Measurements from ENCODE around the gene ZDHHC21.
"Not testable (repeated sequence)": the region's sequence is repeated elsewhere in the genome, so short reads cannot be mapped to it uniquely, and the experiment has no call there.

ZDHHC21 gene

GRCh38 chr9:14686168-14686567 lies 7.1 kb downstream of the ZDHHC21 start:
- Histone ChIP-seq H3K4me3 (ENCODE audit: insufficient read depth, low read depth, low read length) (no peak overlapping the region), H3K27me3 (ENCODE audit: control insufficient read depth, insufficient read depth, low read length, poor library complexity, severe bottlenecking) (no peaks in the 10 kb centered on the region), H3K4me1 (ENCODE audit: control insufficient read depth, insufficient read depth, low read length) (no peaks in the 10 kb centered on the region), H3K9me3 (ENCODE audit: control insufficient read depth, low read length) (no peaks in the 10 kb centered on the region), H3K36me3 (ENCODE audit: control insufficient read depth, insufficient read depth, low read length) (peaks cover 10% of the 10 kb centered on the region), H3K27ac (ENCODE audit: insufficient read depth, low read depth, low read length, poor library complexity, severe bottlenecking) (no peak overlapping the region)

DNA sequence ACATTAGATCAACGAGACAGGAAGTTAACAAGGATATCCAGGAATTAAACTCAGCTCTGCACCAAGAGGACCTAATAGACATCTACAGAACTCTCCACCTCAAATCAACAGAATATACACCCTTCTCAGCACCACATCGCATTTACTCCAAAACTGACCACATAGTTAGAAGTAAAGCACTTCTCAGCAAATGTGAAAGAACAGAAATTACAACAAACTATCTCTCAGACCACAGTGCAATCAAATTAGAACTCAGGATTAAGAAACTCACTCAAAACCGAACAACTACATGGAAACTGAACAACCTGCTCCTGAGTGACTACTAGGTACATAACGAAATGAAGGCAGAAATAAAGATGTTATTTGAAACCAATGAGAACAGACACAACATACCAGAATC lies 10.6 kb downstream of the ZDHHC21 start:
- not testable (repeated sequence) for H3K4me3 ChIP-seq (ENCODE audit: insufficient read depth, low read depth, low read length); H3K27ac ChIP-seq (ENCODE audit: insufficient read depth, low read depth, low read length, poor library complexity, severe bottlenecking); H3K9me3 ChIP-seq (ENCODE audit: control insufficient read depth, low read length); H3K27me3 ChIP-seq (ENCODE audit: control insufficient read depth, insufficient read depth, low read length, poor library complexity, severe bottlenecking); H3K36me3 ChIP-seq (ENCODE audit: control insufficient read depth, insufficient read depth, low read length); H3K4me1 ChIP-seq (ENCODE audit: control insufficient read depth, insufficient read depth, low read length)
- WGBS, 2 experiments: 96 to 97% methylated on average over 3 to 4 of the region's 4 CpGs

- WGBS, 2 experiments: 91 to 96% methylated on average over 2 of the region's 3 CpGs
- no peak overlapping the region for H3K4me3 ChIP-seq (ENCODE audit: insufficient read depth, low read depth, low read length)
- H3K27ac ChIP-seq (ENCODE audit: insufficient read depth, low read depth, low read length, poor library complexity, severe bottlenecking): no peak overlapping the region
- H3K9me3 ChIP-seq (ENCODE audit: control insufficient read depth, low read length): no peaks in the 10 kb centered on the region
- H3K27me3 ChIP-seq (ENCODE audit: control insufficient read depth, insufficient read depth, low read length, poor library complexity, severe bottlenecking): no peaks in the 10 kb centered on the region
- H3K36me3 ChIP-seq (ENCODE audit: control insufficient read depth, insufficient read depth, low read length): no peaks in the 10 kb centered on the region
- no peaks in the 10 kb centered on the region for H3K4me1 ChIP-seq (ENCODE audit: control insufficient read depth, insufficient read depth, low read length)
These were observed 14.5 kb downstream of the ZDHHC21 start for GRCh38 chr9:14678776-14679175.

GRCh38 chr9:14677872-14678271 lies 15.4 kb downstream of the ZDHHC21 start:
- Histone ChIP-seq H3K9me3 (ENCODE audit: control insufficient read depth, low read length) (no peaks in the 10 kb centered on the region), H3K36me3 (ENCODE audit: control insufficient read depth, insufficient read depth, low read length) (no peaks in the 10 kb centered on the region), H3K27ac (ENCODE audit: insufficient read depth, low read depth, low read length, poor library complexity, severe bottlenecking) (no peak overlapping the region), H3K4me3 (ENCODE audit: insufficient read depth, low read depth, low read length) (no peak overlapping the region), H3K4me1 (ENCODE audit: control insufficient read depth, insufficient read depth, low read length) (no peaks in the 10 kb centered on the region), H3K27me3 (ENCODE audit: control insufficient read depth, insufficient read depth, low read length, poor library complexity, severe bottlenecking) (no peaks in the 10 kb centered on the region)
- WGBS, 2 experiments: 94 to 97% methylated on average over 6 of the region's 6 CpGs

GRCh38 chr9:14677396-14677795 lies 15.8 kb downstream of the ZDHHC21 start:
- H3K36me3 ChIP-seq (ENCODE audit: control insufficient read depth, insufficient read depth, low read length): no peaks in the 10 kb centered on the region
- H3K4me3 ChIP-seq (ENCODE audit: insufficient read depth, low read depth, low read length): no peak overlapping the region
- WGBS, 2 experiments: 88 to 97% methylated on average over 2 of the region's 2 CpGs
- H3K27me3 ChIP-seq (ENCODE audit: control insufficient read depth, insufficient read depth, low read length, poor library complexity, severe bottlenecking): no peaks in the 10 kb centered on the region
- H3K4me1 ChIP-seq (ENCODE audit: control insufficient read depth, insufficient read depth, low read length): no peaks in the 10 kb centered on the region
- H3K27ac ChIP-seq (ENCODE audit: insufficient read depth, low read depth, low read length, poor library complexity, severe bottlenecking): no peak overlapping the region
- no peaks in the 10 kb centered on the region for H3K9me3 ChIP-seq (ENCODE audit: control insufficient read depth, low read length)

DNA sequence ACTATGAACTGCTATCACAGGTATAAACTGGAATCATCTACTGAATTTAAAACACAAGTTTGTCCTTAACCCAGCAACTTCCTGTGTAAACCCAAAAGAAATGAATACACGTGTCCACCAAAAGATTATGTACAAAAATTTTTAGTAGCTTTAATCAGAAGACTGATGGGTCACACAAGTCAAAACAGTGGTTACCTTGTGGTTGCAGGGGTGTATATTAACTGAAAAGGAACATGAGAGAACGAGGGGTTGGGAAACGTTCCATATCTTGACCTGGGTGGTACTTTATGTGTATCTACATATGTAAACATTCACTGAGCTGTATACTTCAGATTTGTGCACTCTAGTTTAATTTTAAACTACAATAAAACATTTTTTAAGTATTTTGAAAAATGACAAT lies 18.6 kb downstream of the ZDHHC21 start:
- Histone ChIP-seq H3K36me3 (ENCODE audit: control insufficient read depth, insufficient read depth, low read length) (no peaks in the 10 kb centered on the region), H3K27me3 (ENCODE audit: control insufficient read depth, insufficient read depth, low read length, poor library complexity, severe bottlenecking) (no peaks in the 10 kb centered on the region), H3K27ac (ENCODE audit: insufficient read depth, low read depth, low read length, poor library complexity, severe bottlenecking) (no peak overlapping the region), H3K4me3 (ENCODE audit: insufficient read depth, low read depth, low read length) (no peak overlapping the region), H3K4me1 (ENCODE audit: control insufficient read depth, insufficient read depth, low read length) (no peaks in the 10 kb centered on the region), H3K9me3 (ENCODE audit: control insufficient read depth, low read length) (no peaks in the 10 kb centered on the region)
- WGBS, 2 experiments: 87 to 95% methylated on average over 3 of the region's 3 CpGs

DNA sequence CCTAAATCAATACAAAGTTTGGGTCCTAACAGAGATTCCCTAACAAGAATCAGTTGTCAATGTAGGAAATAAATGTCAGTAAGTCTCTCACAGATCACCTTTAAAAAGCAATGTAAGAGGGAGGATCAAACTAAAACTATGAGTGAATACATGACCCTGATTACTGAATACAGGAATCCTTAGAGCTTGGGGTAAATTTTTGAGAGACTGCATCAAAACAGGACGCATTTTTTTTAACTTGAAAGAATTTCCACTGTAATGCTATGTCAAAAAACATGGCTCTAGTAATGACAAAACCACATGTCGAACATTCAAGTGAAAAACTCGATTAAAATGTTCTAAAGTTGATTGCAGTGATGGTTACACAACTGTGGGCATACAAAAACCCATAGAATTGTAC lies 21.9 kb downstream of the ZDHHC21 start:
- 96 to 97% methylated on average over 3 of the region's 3 CpGs for WGBS, 2 experiments
- H3K4me1 ChIP-seq (ENCODE audit: control insufficient read depth, insufficient read depth, low read length): no peaks in the 10 kb centered on the region
- no peak overlapping the region for H3K27ac ChIP-seq (ENCODE audit: insufficient read depth, low read depth, low read length, poor library complexity, severe bottlenecking)
- H3K36me3 ChIP-seq (ENCODE audit: control insufficient read depth, insufficient read depth, low read length): no peaks in the 10 kb centered on the region
- H3K4me3 ChIP-seq (ENCODE audit: insufficient read depth, low read depth, low read length): no peak overlapping the region
- no peaks in the 10 kb centered on the region for H3K9me3 ChIP-seq (ENCODE audit: control insufficient read depth, low read length)
- no peaks in the 10 kb centered on the region for H3K27me3 ChIP-seq (ENCODE audit: control insufficient read depth, insufficient read depth, low read length, poor library complexity, severe bottlenecking)

- WGBS, 2 experiments: no CpG with 5 or more reads among the region's 1 CpG
- Histone ChIP-seq H3K4me3 (ENCODE audit: insufficient read depth, low read depth, low read length) (no peak overlapping the region), H3K36me3 (ENCODE audit: control insufficient read depth, insufficient read depth, low read length) (no peaks in the 10 kb centered on the region)
These were observed 22.5 kb downstream of the ZDHHC21 start for GRCh38 chr9:14670718-14671117.

DNA sequence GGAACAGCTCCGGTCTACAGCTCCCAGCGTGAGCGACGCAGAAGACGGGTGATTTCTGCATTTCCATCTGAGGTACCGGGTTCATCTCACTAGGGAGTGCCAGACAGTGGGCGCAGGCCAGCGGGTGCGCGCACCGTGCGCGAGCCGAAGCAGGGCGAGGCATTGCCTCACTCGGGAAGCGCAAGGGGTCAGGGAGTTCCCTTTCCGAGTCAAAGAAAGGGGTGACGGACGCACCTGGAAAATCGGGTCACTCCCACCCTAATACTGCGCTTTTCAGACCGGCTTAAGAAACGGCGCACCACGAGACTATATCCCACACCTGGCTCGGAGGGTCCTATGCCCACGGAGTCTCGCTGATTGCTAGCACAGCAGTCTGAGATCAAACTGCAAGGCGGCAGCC lies 29.2 kb downstream of the ZDHHC21 start:
- H3K27ac ChIP-seq (ENCODE audit: insufficient read depth, low read depth, low read length, poor library complexity, severe bottlenecking): not testable (repeated sequence)

More at GRCh38 chr9:14670718-14671117, 22.5 kb downstream of the ZDHHC21 start:
- no peaks in the 10 kb centered on the region for H3K27me3 ChIP-seq (ENCODE audit: control insufficient read depth, insufficient read depth, low read length, poor library complexity, severe bottlenecking)
- H3K4me1 ChIP-seq (ENCODE audit: control insufficient read depth, insufficient read depth, low read length): no peaks in the 10 kb centered on the region
- H3K9me3 ChIP-seq (ENCODE audit: control insufficient read depth, low read length): no peaks in the 10 kb centered on the region
- H3K27ac ChIP-seq (ENCODE audit: insufficient read depth, low read depth, low read length, poor library complexity, severe bottlenecking): no peak overlapping the region

GRCh38 chr9:14662060-14662453 lies 31.2 kb downstream of the ZDHHC21 start:
- Histone ChIP-seq H3K4me3 (ENCODE audit: insufficient read depth, low read depth, low read length) (no peak overlapping the region), H3K27ac (ENCODE audit: insufficient read depth, low read depth, low read length, poor library complexity, severe bottlenecking) (no peak overlapping the region), H3K36me3 (ENCODE audit: control insufficient read depth, insufficient read depth, low read length) (peaks cover 6% of the 10 kb centered on the region), H3K27me3 (ENCODE audit: control insufficient read depth, insufficient read depth, low read length, poor library complexity, severe bottlenecking) (no peaks in the 10 kb centered on the region), H3K4me1 (ENCODE audit: control insufficient read depth, insufficient read depth, low read length) (no peaks in the 10 kb centered on the region), H3K9me3 (ENCODE audit: control insufficient read depth, low read length) (no peaks in the 10 kb centered on the region)
- 97 to 100% methylated on average over 2 to 3 of the region's 3 CpGs for WGBS, 2 experiments

More for the DNA sequence above, 29.2 kb downstream of the ZDHHC21 start:
- not testable (repeated sequence) for H3K9me3 ChIP-seq (ENCODE audit: control insufficient read depth, low read length); H3K4me1 ChIP-seq (ENCODE audit: control insufficient read depth, insufficient read depth, low read length); H3K36me3 ChIP-seq (ENCODE audit: control insufficient read depth, insufficient read depth, low read length); H3K4me3 ChIP-seq (ENCODE audit: insufficient read depth, low read depth, low read length); H3K27me3 ChIP-seq (ENCODE audit: control insufficient read depth, insufficient read depth, low read length, poor library complexity, severe bottlenecking)
- 98 to 99% methylated on average over 15 to 21 of the region's 30 CpGs for WGBS, 2 experiments

DNA sequence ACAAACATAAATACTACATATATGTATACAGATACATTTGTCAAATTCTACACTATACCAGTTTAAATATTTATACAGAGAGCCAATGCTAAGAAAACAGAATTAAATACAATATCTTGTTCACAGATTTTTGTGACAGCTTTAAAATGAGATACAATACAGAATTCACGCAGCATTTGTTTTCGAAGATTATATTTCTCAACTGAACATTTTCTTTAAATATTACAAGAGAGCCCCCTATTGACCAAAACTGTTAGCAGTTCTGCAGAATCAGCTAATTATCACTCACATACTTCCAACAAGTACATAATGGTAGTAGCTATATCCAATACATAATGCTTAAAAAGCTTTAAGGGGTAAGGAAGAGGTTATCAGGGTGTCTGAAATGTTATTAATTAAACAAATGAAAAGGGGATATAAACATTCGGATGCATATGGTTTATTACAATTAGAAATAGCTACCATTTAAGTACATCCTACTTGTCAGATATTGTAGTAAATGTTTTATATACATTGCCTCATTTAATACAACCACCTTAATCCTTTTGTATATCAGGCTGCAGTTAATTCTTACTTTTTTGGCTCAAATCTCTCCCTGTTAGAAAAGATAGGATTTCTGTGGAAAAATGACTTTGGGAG lies 31.7 kb downstream of the ZDHHC21 start:
- 86 to 89% methylated on average over 2 of the region's 3 CpGs for WGBS, 2 experiments
- Histone ChIP-seq H3K9me3 (ENCODE audit: control insufficient read depth, low read length) (no peaks in the 10 kb centered on the region), H3K4me1 (ENCODE audit: control insufficient read depth, insufficient read depth, low read length) (no peaks in the 10 kb centered on the region), H3K36me3 (ENCODE audit: control insufficient read depth, insufficient read depth, low read length) (peaks cover 6% of the 10 kb centered on the region), H3K4me3 (ENCODE audit: insufficient read depth, low read depth, low read length) (no peak overlapping the region), H3K27me3 (ENCODE audit: control insufficient read depth, insufficient read depth, low read length, poor library complexity, severe bottlenecking) (no peaks in the 10 kb centered on the region), H3K27ac (ENCODE audit: insufficient read depth, low read depth, low read length, poor library complexity, severe bottlenecking) (no peak overlapping the region)
